Stimulated activated CD4-positive, alpha-beta T cell treated with anti-CD3 and anti-CD28 coated beads, Interleukin-2, amount 100 ng/mL, for 48 hours (primary cell): ENCODE results near the gene APOC1.
"Not testable (repeated sequence)": the region's sequence is repeated elsewhere in the genome, so short reads cannot be mapped to it uniquely, and the experiment has no call there.

Experiments used
- DNase-seq, 2 donors: peaks; one replicate each; pipeline ENCODE4 v3.0.0-alpha.2; 2020

Gene APOC1

DNA sequence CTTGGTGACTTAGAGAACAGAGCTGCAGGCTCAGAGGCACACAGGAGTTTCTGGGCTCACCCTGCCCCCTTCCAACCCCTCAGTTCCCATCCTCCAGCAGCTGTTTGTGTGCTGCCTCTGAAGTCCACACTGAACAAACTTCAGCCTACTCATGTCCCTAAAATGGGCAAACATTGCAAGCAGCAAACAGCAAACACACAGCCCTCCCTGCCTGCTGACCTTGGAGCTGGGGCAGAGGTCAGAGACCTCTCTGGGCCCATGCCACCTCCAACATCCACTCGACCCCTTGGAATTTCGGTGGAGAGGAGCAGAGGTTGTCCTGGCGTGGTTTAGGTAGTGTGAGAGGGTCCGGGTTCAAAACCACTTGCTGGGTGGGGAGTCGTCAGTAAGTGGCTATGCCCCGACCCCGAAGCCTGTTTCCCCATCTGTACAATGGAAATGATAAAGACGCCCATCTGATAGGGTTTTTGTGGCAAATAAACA lies 9.9 kb downstream of the APOC1 start:
- no peak for DNase-seq

DNA sequence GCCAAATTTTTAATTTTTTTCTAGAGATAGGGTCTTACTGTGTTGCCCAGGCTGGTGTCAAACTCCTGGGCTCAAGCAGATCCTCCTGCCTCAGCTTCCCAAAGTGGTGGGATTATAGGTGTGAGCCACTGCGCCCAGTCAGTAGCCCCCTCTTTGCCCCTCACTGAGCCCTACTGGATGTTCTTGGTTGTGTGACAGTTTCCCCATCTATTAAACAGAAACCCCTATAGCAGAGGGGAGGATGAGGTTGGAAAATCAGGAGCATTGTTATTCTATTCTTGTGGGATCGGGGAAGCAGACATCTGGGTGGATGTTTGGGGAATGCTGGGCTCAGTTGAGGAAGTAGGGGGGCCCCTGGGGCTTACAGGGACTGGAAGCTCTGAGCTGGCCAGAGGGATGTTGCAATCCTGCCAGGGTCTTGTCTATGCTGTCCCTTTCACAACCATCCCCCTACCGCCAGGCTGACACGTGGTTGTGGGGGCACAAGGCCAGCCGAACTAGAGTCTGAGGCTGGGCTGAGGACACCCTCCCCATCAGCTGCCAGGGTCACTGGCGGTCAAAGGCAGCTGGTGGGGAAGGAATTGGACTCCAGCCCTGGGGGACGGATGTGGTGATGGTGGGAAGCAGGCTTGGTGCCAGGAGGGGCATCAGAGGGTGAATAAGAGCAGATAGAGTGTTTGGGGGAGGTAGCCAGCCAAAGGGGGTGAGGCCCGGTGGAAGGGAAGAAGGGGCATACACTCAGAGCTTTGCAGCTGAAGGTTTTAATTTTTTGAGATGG lies 10.9 kb downstream of the APOC1 start:
- no peak for DNase-seq

DNA sequence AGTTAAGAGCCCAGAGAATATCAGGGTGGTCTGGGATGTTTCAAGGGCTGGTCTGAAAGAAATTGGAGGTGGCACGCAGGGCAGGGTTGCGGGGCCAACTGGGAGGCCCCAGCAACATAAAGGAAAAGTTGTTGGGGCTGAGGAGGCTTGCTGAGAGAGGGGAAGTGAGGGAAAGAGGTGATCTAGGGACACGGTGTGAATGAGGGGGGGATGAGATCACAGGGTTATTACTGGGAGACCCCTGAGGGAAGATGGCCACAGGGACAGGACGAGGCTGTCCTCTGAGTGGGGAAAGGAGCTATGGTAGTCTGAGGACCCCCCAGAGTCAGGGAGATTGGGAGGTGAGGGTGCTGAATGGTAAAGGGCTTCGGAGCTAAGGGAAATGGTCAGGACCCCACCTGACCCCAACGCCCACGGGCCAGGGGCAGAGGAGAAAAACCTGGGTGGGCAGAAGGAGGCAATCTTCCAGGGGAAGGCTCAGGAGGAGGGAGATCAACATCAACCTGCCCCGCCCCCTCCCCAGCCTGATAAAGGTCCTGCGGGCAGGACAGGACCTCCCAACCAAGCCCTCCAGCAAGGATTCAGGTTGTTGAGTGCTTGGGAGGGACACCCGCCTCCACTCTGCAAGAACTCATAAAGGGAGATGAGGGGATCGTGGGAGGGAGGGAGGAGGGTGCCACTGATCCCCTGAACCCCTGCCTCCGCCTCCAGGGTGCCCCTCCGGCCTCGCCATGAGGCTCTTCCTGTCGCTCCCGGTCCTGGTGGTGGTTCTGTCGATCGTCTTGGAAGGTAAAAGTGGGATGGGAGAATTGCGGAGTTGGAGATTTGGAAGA lies 12.1 kb downstream of the APOC1 start:
- not testable (repeated sequence) for DNase-seq

DNA sequence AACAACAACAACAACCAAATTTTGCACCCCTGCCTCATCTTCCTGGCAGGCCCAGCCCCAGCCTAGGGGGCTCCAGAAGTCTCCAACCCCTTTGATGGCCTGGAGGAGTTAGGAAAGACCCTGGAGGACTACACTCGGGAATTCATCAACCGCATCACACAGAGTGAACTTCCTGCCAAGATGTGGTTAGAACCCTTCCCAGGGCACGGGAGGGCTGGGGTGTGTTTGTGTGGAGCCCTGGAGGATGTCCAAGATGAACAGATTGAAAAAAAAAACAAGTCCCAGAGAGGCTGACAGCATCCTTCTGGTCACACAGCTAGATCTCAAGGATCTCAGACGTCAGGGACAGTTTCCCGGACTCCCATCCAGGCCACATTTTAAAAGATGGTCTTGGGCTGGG lies 13.3 kb downstream of the APOC1 start:
- DNase-seq: no peak

DNA sequence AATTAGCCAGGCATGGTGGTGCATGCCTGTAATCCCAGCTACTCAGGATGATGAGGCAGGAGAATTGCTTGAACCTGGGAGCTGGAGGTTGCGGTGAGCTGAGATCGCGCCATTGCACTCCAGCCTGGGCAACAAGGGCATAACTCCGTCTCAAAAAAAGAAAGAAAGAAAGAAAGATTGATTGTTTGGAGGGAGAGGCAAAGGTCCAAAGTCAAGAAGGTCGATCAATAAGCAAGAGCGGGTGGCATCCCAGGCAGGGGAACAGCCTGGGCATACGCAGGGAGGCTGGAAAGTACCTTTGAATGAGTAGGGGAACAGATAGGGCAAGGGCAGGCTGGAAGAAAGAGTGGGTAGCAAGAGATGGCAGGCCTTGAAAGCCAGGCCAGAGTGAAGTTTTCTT lies 15.7 kb downstream of the APOC1 start:
- no peak for DNase-seq

DNA sequence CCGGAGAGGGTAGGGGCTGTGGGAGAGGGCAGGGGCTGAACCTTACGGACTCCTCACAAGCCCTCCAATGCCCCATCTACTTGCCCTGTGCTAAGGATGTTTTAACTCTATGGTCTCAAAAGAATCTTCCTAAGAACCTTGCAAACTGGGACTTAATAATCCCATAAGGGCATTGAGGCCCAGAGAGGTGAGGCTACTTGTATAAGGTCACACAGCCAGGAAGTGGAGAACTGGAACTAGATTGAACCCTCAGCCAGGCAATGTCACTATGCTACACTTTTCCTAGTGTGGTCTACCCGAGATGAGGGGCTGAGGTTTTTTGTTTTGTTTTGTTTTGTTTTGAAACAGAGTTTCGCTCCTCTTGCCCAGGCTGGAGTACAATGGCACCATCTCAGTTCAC lies 17.1 kb downstream of the APOC1 start:
- DNase-seq: no peak

DNA sequence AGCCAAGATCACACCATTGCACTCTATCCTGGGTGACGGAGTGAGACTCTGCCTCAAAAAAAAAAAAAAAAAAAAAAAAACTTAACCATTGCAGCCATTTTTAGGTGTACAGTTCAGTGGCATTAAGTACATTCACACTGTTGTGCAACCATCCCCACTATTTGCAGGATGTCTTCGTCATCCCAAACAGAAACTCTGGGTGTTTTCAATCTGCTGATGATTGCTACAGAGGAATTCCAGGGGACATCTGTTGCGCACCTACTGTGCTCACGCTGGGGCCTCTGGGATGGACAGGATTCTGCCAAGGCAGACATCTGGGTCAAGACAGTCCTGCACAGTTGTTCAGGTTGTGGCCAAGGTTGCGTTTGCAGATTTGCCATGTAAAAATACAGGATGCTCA lies 25.3 kb downstream of the APOC1 start:
- no peak for DNase-seq

DNA sequence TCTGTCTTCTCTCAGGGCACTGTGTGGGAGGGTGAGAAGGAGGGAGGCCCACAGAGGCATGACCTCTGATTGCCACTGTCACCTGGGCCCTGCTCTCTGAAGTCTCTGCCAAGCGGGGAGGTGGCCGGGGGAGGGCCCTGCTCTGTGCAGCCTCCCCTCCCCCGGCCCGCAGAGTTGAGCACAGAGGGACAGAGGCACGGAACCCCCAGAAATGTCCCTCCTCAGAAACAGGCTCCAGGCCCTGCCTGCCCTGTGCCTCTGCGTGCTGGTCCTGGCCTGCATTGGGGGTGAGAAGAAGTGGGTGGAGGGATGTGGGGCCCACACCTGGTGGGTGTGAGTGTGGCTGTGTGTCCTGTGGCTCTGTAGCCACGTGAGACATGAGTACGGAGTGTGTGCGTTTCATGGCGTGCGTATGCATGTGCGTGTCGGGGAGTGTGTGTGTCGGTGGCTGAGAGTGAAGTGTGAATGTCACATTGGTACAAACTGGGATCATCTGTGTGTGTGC lies 27.7 kb downstream of the APOC1 start, which contains the start of gene APOC4:
Gene APOC4, plus strand, starts transcription at position 171 of the 505 bp plus-strand sequence. Its CDS starts 41 bp downstream, at position 212.
- no peak for DNase-seq

DNA sequence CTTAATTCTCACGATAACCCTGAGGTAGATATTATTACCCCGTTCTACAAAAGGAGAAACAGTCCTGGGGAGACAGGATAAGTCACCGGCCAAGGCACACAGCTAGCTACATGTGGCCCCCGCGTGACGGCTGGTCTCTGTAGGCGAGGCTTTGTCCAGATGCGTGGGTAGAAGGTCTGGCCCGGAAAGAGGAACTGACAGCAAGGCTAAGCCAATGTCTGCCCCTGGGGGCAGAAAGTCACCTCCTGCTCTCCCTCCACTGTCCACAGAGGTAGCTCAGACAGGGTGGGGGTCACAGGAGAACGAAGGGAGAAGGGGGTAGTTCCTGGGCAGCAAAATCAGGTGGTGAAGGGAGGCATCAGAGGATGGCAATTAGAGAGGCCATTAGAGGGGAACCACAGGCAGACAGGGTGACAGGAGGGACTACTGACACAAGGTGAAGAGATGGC lies 29.4 kb downstream of the APOC1 start:
- no peak for DNase-seq

DNA sequence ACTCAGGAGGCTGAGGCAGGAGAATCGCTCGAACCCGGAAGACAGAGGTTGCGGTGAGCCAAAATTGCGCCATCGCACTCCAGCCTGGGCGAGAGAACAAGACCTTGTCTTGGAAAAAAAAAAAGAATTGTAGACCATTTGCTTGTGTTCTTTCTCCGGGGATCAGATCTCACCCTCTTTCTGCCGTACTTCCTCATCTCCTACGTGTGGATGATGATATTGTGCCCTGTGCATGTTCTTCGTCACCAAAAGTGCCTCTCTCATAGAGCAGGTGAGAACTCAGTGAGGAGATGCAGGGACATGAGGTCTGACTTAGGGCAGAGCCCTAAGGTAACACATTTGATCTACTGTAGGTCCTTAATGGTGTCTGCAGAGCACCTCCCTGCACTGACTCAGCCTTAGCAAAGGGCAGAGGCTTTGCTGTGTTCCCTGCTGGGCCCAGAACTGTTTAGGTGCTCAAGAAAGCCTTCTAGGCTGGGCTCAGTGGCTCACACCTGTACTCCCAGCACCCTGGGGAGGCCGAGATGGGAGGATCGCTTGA lies 32.7 kb downstream of the APOC1 start:
- no peak for DNase-seq

DNA sequence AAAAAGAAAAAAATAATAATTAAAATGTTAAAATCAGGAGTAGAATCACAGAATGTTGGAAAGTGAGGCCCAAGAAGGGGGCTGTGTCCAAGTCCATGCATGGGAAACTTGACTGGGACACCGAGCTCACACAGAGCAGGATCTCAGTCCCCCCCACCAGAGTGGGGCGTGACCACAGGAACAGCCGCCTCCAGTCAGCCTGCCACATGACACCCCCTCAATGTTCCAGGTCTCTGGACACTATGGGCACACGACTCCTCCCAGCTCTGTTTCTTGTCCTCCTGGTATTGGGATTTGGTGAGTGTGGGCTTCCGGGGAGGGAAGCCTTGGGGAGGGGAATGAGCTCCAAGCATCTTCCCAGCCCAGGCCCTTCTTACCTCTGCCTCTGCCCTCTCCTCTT lies 33.8 kb downstream of the APOC1 start:
- no peak for DNase-seq

DNA sequence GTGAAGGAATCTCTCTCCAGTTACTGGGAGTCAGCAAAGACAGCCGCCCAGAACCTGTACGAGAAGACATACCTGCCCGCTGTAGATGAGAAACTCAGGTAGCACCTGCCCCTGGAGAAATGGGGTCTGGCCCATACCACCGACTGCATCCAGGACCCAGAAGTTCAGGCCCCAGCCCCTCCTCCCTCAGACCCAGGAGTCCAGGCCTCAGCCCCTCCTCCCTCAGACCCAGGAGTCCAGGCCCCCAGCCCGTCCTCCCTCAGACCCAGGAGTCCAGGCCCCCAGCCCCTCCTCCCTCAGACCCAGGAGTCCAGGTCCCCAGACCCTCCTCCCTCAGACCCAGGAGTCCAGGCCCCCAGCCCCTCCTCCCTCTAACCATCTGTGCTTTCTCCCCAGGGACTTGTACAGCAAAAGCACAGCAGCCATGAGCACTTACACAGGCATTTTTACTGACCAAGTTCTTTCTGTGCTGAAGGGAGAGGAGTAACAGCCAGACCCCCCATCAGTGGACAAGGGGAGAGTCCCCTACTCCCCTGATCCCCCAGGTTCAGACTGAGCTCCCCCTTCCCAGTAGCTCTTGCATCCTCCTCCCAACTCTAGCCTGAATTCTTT lies 34.5 kb downstream of the APOC1 start:
- no peak for DNase-seq

DNA sequence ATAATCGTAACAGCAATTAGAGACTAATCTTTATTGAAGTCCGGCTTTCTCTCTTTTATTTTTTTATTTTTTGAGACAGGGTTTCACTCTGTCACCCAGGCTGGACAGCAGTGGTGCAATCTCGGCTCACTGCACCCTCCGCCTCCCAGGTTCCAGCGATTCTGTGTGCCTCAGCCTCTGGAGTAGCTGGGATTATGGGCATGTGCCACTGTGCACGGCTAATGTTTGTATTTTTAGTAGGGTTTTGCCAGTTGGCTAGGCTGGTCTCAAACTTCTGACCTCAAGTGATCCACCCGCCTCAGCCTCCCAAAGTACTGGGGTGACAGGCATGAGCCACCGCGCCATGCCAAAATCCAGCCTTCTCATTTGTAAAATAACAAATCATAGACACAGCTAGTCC lies 35.1 kb downstream of the APOC1 start:
- DNase-seq: no peak

DNA sequence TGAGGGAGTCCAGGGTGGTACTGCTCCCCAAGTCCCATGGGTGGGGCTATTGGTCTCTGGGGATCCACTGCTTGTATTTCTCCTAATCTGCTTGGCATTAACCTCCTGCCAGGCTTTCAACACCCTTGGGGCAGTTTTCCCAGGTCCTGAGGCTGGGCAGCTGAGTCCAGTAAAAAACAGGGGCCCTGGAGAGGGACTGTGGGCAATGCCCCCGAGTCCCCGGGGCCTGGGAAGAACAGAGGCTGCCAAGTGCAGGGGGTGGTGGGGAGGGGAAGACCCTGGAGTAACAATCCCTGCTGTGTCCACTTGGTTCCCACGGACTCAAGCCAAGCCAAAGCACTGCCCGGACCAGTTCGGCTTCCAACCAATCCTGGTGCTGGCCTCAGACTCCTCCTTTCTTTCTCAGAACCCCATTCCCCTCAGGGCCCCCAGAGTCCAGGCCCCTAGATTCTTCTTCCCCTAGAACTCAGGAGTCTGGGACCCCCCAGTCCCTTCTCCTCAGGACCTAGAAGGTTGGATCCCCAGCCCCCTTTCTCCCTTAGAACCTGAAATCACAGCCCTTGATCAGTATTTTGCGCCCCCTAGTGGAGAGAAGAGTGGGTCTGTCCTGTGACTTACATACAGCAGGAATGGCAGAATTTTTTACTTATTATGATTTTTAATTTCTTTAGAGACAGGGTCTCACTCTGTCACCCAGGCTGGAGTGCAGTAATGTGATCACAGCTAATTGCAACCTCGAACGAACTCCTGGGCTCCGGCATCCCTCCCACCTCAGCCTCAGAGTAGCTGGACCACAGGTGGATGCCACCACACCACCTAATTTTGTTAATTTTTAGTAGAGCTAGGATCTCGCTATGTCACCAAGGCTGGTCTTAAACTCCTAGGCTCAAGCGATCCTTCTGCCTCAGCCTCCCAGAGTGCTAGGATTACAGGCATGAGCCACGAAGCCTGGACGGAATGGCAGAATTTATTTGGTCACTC lies 37.1 kb downstream of the APOC1 start:
- DNase-seq: peak; percentile 56

DNA sequence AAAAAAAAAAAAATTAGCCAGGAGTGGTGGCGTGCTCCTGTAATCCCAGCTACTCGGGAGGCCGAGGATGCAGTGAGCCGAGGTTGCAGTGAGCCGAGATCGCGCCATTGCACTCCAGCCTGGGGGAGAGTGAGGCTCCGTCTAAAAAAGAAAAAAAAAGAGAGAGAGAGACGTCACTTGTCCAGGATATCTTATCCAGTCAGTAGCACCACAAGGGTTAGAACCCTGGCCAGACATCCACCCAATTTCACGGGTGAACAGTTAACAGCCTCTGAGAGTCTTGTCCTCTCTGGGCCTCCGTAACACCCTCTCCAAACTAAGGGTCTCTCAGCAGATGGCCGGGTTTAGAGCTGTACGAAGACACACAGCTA lies 39.9 kb downstream of the APOC1 start:
- DNase-seq: no peak

DNA sequence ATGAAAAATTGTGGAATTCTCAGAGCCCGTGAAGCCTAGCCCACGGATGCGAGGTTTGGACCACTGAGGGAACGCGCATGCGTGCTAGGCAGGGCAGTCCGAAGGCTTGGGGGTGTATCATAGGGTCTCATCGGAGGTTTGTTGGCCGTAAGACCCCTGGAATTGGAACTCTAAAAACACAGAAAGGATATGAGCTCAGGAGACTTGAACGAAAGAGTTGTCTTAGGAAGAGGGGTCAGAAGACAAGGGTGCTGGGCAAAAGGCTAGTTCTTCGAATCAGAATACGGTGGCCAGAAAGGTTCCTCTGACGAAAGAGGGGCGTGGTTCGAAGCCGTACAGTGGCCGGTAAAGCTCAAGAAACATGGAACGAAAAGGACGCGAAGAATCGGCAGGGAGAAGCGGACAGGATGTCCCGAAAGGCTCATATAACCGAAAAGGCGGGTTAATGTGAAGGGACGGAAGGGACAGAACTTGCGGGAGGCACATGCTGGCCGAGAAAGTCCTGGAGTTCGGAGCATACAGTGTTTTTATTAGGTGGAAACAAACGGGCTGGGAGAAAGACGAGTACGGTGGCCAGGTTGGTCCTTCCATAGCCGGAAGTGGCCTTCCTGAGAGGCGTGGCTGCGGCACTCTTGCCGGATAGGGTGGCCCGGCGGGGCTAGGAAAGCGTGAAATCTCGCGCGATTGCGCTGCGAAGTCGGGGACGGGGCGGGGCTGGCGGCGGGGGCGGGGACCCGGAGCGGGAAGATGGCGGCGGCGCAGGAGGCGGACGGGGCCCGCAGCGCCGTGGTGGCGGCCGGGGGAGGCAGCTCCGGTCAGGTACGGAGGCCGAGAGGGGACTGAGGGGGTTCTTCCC lies 40.5 kb downstream of the APOC1 start, which contains the start of gene CLPTM1:
Gene CLPTM1, plus strand, starts transcription at position 732 of the 856 bp plus-strand sequence. Its CDS starts 16 bp downstream, at position 748.
- peak; percentile 96 to 97 for DNase-seq

DNA sequence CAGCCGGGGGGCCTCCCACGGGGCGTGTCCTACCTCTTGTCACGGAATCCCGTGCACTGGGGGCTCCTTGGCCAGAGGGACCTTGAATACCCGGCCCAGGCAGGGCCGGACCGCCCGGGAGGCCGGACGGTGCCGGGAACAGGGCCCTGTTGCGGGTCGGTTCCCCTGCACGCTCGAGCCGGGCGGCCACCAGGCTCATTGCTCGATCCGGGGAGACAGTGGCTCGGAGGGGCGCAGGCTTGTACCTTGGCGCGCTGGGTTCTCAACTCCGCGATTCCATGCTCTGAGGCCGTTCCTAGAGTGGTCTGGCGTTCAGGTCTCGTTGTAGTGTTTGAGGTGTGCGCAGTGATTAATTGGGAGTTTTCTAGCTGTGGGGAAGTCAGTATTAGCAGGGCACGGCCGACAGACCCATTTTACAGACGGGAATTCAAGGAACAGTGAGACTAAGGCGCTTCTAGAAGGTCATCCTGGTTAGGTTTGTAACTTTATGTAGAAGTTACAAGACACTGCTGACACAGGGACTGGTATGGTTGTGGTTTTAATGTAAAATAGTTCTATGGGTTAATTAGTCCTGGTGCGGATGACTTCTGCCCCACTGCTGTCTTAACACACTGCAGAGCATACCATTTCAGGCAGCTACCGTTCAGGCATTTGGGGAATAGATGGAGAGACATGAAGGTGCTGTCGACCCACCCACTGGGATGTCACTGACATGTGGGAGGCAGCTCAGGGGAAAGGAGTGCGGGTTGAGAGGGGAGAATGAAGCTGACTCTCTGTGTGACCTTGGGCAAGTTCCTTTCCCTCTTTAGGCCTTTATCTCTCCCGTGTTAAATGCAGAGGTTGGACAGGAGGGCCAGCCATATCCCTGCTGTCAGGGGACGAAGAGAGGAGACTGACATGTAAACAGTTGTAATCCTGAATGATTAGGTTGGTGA lies 41.4 kb downstream of the APOC1 start:
- peak; percentile 5 to 6 for DNase-seq

DNA sequence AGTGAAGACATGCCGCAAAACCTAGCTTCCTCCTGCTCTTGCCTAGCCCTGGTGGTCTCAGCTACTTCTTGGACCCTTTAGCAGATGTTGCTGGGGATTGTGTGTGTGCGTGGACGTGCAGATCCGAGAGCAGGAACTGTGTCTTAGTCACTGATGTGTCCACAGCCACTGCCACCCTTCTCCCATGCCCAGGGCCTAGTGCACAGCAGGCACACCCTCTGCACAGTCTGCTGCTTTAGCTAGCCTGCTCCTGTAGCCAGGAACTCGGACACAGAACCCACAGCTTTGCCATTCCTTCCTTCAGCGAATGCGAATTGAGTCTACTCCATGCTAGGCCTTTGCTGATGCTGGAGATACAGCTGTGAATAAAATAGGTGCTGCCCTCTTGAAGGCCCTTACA lies 43.1 kb downstream of the APOC1 start:
- no peak for DNase-seq

DNA sequence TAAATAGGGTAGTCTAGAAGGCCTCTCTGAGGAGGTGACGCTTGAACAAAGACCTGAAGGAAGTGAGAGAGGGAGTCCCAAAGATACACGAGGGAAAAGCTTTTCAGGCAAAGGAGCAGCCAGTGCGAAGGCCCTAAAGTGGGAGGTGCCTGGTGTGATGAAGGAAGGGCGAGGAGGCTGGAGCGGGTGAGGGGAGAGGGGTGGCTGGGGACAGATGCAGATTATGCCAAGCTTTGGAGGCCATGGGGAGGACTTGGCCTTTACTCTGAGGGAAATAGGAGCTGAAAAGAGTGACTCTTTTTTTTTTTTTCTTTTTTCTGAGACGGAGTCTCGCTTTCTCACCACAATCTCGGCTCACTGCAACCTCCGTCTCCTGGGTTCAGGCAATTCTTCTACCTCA lies 43.7 kb downstream of the APOC1 start:
- no peak for DNase-seq
